SIG-M5 treated with dmso at 0.1 percent for 504 hours (cell line): ENCODE data around the gene DUS3L.
"Not testable (repeated sequence)": the region's sequence is repeated elsewhere in the genome, so short reads cannot be mapped to it uniquely, and the experiment has no call there.

Source experiments
- DNase-seq: peaks from one replicate; lab custom pipeline; 2025; ENCODE audit not compliant: unreplicated experiment; lab: John Stamatoyannopoulos, UW

The DUS3L gene

GRCh38 chr19:5800361-5801270 is 9.7 kb upstream of the DUS3L start:
- no peak for DNase-seq

GRCh38 chr19:5799247-5800241 is 8.6 kb upstream of the DUS3L start:
- no peak for DNase-seq

- no peak for DNase-seq
Measured at GRCh38 chr19:5798244-5798643, 7.3 kb upstream of the DUS3L start.

GRCh38 chr19:5795382-5795919 is 4.5 kb upstream of the DUS3L start:
- no peak for DNase-seq

GRCh38 chr19:5793188-5793587 is 2.2 kb upstream of the DUS3L start:
- no peak for DNase-seq

GRCh38 chr19:5792224-5792623 is 1.3 kb upstream of the DUS3L start:
- no peak for DNase-seq

GRCh38 chr19:5789886-5790558 is 941 bp downstream of the DUS3L start:
- no peak for DNase-seq

- no peak for DNase-seq
Measured at GRCh38 chr19:5789351-5789761, 1.6 kb downstream of the DUS3L start.

- DNase-seq, result no peak
Measured at GRCh38 chr19:5788422-5788821, 2.5 kb downstream of the DUS3L start.

- no peak for DNase-seq
Measured at GRCh38 chr19:5787409-5788182, 3.4 kb downstream of the DUS3L start.

- no peak for DNase-seq
Measured at GRCh38 chr19:5786593-5787408, 4.2 kb downstream of the DUS3L start.

- no peak for DNase-seq
Measured at GRCh38 chr19:5785423-5785822, 5.5 kb downstream of the DUS3L start.

GRCh38 chr19:5784581-5785147 is 6.3 kb downstream of the DUS3L start, which contains the start of gene PRR22:
Gene PRR22 (minus strand): TSS chr19:5784746. CDS start chr19:5784660, 86 bp downstream.
- no peak for DNase-seq

- no peak for DNase-seq
Measured at GRCh38 chr19:5782945-5783919, 7.7 kb downstream of the DUS3L start.

- DNase-seq, result no peak
Measured at GRCh38 chr19:5782322-5782721, 8.6 kb downstream of the DUS3L start.

GRCh38 chr19:5780916-5781315 is 10.0 kb downstream of the DUS3L start:
- DNase-seq, result not testable (repeated sequence)

GRCh38 chr19:5778402-5778801 is 12.6 kb downstream of the DUS3L start:
- no peak for DNase-seq
